Right lobe of liver (tissue), 6 donors: ENCODE measurements around the gene STXBP5. TPM values are rescaled to one million over a fixed set of nuclear protein-coding genes. Genes with fewer than 3 reads are reported as not detected.
A peak's percentile ranks its signal among the peaks of the same experiment; 100 is the strongest.

Experiments used
- ATAC-seq, 4 donors: fragments of 200-7000 bp; cut with Tn5 transposase; one replicate each; pipeline ENCODE4 v1.9.1; 2020; ENCODE audit warnings: mild to moderate bottlenecking in 4 of 4, moderate library complexity in 4 of 4
- DNase-seq, 3 donors: peaks; one replicate each; pipeline ENCODE4 v3.0.0-alpha.2; 2020
- H3K27ac ChIP-seq, 3 donors: fragments of 200-600 bp; one replicate each; pipeline ENCODE4 v1.8.0; 2022
- H3K27me3 ChIP-seq, 2 donors: fragments of 200-600 bp; one replicate each; pipeline ENCODE4 v1.8.0; 2022
- H3K36me3 ChIP-seq, 4 donors: fragments of 200-600 bp; sonication (generic) in 1 of 4; one replicate each; pipeline versions ENCODE4 v1.5.1 to v1.8.0; 2017 to 2022; ENCODE audit warnings: control low read depth in 1 of 4
- H3K4me1 ChIP-seq, 4 donors: fragments of 200-600 bp; sonication (generic) in 1 of 4; one replicate each; pipeline versions ENCODE4 v1.5.1 to v1.8.0; 2017 to 2022; ENCODE audit warnings: control low read depth in 1 of 4
- H3K4me3 ChIP-seq, 3 donors: fragments of 200-600 bp; one replicate each; pipeline ENCODE4 v1.8.0; 2022
- H3K9me3 ChIP-seq, 4 donors: fragments of 200-600 bp; sonication (generic) in 1 of 4; one replicate each; pipeline versions ENCODE4 v1.5.1 to v1.8.0; 2017 to 2022; ENCODE audit warnings: control low read depth in 1 of 4
- CTCF ChIP-seq, 4 donors: fragments of 200-600 bp in 3 of 4; fragments of 450-650 bp in 1 of 4; IDR thresholded peaks; one replicate each; pipeline versions ENCODE4 v1.5.1 to v1.8.0; 2016 to 2022; ENCODE audit warnings: antibody characterized with exemption in 4 of 4, mild to moderate bottlenecking in 2 of 4
- POLR2A ChIP-seq: fragments of 450-650 bp; IDR thresholded peaks from one replicate; pipeline ENCODE4 v1.6.1; 2017; ENCODE audit warnings: antibody characterized with exemption, mild to moderate bottlenecking
- WGBS: methylation state at CpG from one replicate; pipeline ENCODE4 v1.1.6; 2018; ENCODE audit warnings: low coverage, low lambda C conversion rate; ENCODE audit not compliant: insufficient coverage; ENCODE audit errors: missing lambda C conversion rate; 5-methylcytosine and 5-hydroxymethylcytosine counted together
- intact Hi-C, 2 donors: fragments of 100-400 bp; cut with DNase I; formaldehyde crosslinking; loops; one replicate each; pipeline versions ENCODE4 v1.11.2 to v1.14.1; 2022
- total RNA-seq, 6 experiments: library from RNA; depleted of rRNA in 2 of 6; stranded (reverse); fragments of >200 nt in 2 of 6; fragmentation: NEBNext Ultra II Directional in 3 of 6; extraction: Animal tissue kit (Norgen Biotek cat#: 25700) in 3 of 6; gene quantifications; one replicate each; pipeline versions ENCODE4 v1.1.0 to v1.2.4, GENCODE V29; 2016 to 2023
- donor health status: DM: no; HTN: yes; CAD: no.
- donor health status: DM: no; HTN: no; CAD: no.
- donor health status: DM: no; HTN: no; CAD: no.
- donor health status: DM: no; HTN: yes; CAD: no.
- donor health status: DM: no; HTN: yes; CAD: no.

The STXBP5 gene
- total RNA-seq, 6 experiments from 2014 or later: 3.9 to 7.6 (median 5.7) TPM

GRCh38 chr6:147283460-147283859 is 79.2 kb downstream of the STXBP5 start:
- Histone ChIP-seq H3K9me3 (no peaks in the 10 kb centered on the region), H3K4me1 (no peaks in the 10 kb centered on the region), H3K4me3 (no peak overlapping the region), H3K27me3 (no peaks in the 10 kb centered on the region), H3K27ac (no peak overlapping the region), H3K36me3 (peaks cover 0 to 4% (median 0%) of the 10 kb centered on the region in 4 donors)
- ATAC-seq: no peak
- DNase-seq: no peak
- WGBS: 65% methylated on average over 5 of the region's 5 CpGs
- TF ChIP-seq CTCF (IDR thresholded peaks at IDR 0.05) (no peak), POLR2A (no peak)
- intact Hi-C loops: no loop called here

GRCh38 chr6:147285087-147285855 is 81.1 kb downstream of the STXBP5 start:
- ATAC-seq: peak; percentile 77 to 87 (median 81)
- DNase-seq: no peak
- Histone ChIP-seq H3K27ac (no peak overlapping the region), H3K4me1 (no peaks in the 10 kb centered on the region), H3K4me3 (no peak overlapping the region), H3K27me3 (no peaks in the 10 kb centered on the region), H3K9me3 (no peaks in the 10 kb centered on the region), H3K36me3 (no peaks in the 10 kb centered on the region)
- 13% methylated on average over 3 of the region's 3 CpGs for WGBS
- TF ChIP-seq CTCF (IDR thresholded peaks at IDR 0.05) (peak; percentile 59 to 63 (median 62)), POLR2A (no peak)
- intact Hi-C loops: no loop called here

DNA sequence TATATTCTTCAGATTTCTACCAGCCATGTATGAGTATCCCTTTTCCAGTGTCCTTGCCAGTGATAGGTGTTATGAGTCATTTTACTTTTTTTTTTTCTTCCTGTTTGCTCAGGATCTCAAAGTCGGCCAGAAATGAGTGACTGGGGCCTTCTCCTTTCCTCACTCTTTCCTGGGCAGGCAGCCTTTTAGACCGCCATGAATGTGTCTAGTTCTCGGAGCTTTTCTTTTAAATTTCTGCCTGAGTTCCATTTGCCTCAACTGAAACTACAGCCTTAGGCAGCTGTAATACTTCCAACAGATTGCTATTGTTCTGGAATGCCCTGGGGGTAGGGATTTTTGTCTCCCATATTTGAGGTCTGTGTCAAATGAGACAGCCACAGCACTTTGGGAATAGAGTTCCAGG is 83.7 kb downstream of the STXBP5 start:
- intact Hi-C loops: no loop called here
- H3K9me3 ChIP-seq: no peaks in the 10 kb centered on the region
- no peaks in the 10 kb centered on the region for H3K4me1 ChIP-seq
- H3K4me3 ChIP-seq: no peak overlapping the region
- DNase-seq (no peak), ATAC-seq (peak in 1 of 4 donors; percentile 61)
- no peak for TF ChIP-seq CTCF (IDR thresholded peaks at IDR 0.05)
- no peak for TF ChIP-seq POLR2A
- no peaks in the 10 kb centered on the region for H3K36me3 ChIP-seq
- WGBS: 43% methylated on average over 3 of the region's 3 CpGs
- H3K27me3 ChIP-seq: no peaks in the 10 kb centered on the region
- no peak overlapping the region for H3K27ac ChIP-seq

GRCh38 chr6:147297124-147297523 is 92.9 kb downstream of the STXBP5 start:
- intact Hi-C loops: loop anchor here in 1 of 2 donors (5.0 kb wide), 1 partner anchor 440 kb away; no protein-coding TSS in a partner anchor
- H3K27ac ChIP-seq: no peak overlapping the region
- TF ChIP-seq POLR2A (no peak), CTCF (IDR thresholded peaks at IDR 0.05) (no peak)
- H3K27me3 ChIP-seq: no peaks in the 10 kb centered on the region
- 100% methylated on average over 2 of the region's 2 CpGs for WGBS
- ATAC-seq (no peak), DNase-seq (no peak)
- no peak overlapping the region for H3K4me3 ChIP-seq
- no peaks in the 10 kb centered on the region for H3K9me3 ChIP-seq
- H3K36me3 ChIP-seq: no peaks in the 10 kb centered on the region
- no peaks in the 10 kb centered on the region for H3K4me1 ChIP-seq
